MM.1S (cell line): Measurements from ENCODE around the gene ANO2.

Experiments
- DNase-seq: peaks from one replicate; pipeline ENCODE4 v3.0.0-alpha.2; 2015
- H2AFZ ChIP-seq: fragments of 300-600 bp; sonication (generic); 2 replicates; pipeline ENCODE4 v1.6.0; 2016; ENCODE audit warnings: antibody characterized with exemption, low read length
- H3F3A ChIP-seq: fragments of 300-600 bp; sonication (generic); 2 replicates; pipeline ENCODE4 v1.6.1; 2016; ENCODE audit warnings: mild to moderate bottlenecking, antibody characterized with exemption, low read length, moderate library complexity, mixed read lengths; ENCODE audit not compliant: insufficient read depth
- H3K27ac ChIP-seq: fragments of 300-600 bp; sonication (generic); 2 replicates; pipeline ENCODE4 v1.5.1; 2016; ENCODE audit warnings: mild to moderate bottlenecking, low read length
- H3K27me3 ChIP-seq: fragments of 300-600 bp; sonication (generic); replicated peaks from 2 replicates; pipeline ENCODE4 v1.6.0; 2016; ENCODE audit warnings: low read length; ENCODE audit not compliant: insufficient read depth
- H3K36me3 ChIP-seq: fragments of 300-600 bp; sonication (generic); replicated peaks from 2 replicates; pipeline ENCODE4 v1.6.1; 2016; ENCODE audit warnings: mild to moderate bottlenecking, low read length, mixed read lengths; ENCODE audit not compliant: insufficient read depth
- H3K4me1 ChIP-seq: fragments of 300-600 bp; sonication (generic); 2 replicates; pipeline ENCODE4 v1.6.1; 2016; ENCODE audit warnings: low read length, mixed read lengths
- H3K4me2 ChIP-seq: fragments of 300-600 bp; sonication (generic); 2 replicates; pipeline ENCODE4 v1.6.0; 2016; ENCODE audit warnings: low read depth, low read length
- H3K4me3 ChIP-seq: fragments of 300-600 bp; sonication (generic); 2 replicates; pipeline ENCODE4 v1.5.1; 2016; ENCODE audit warnings: low read length, mixed read lengths
- H3K79me2 ChIP-seq: fragments of 300-600 bp; sonication (generic); 2 replicates; pipeline ENCODE4 v1.6.1; 2016; ENCODE audit warnings: mixed run types, low read length, mixed read lengths
- H3K9ac ChIP-seq: fragments of 300-600 bp; sonication (generic); 2 replicates; pipeline ENCODE4 v1.6.1; 2016; ENCODE audit warnings: low read length, mixed read lengths
- H3K9me2 ChIP-seq: fragments of 300-600 bp; sonication (generic); replicated peaks from 2 replicates; pipeline ENCODE4 v1.6.1; 2016; ENCODE audit warnings: mild to moderate bottlenecking, low read length, mixed read lengths; ENCODE audit not compliant: insufficient read depth
- H3K9me3 ChIP-seq: fragments of 300-600 bp; sonication (generic); replicated peaks from 2 replicates; pipeline ENCODE4 v1.6.1; 2016; ENCODE audit warnings: mild to moderate bottlenecking, low read length, mixed read lengths; ENCODE audit not compliant: insufficient read depth
- H4K20me1 ChIP-seq: fragments of 300-600 bp; sonication (generic); 2 replicates; pipeline ENCODE4 v1.6.1; 2016; ENCODE audit warnings: mild to moderate bottlenecking, low read length, moderate library complexity, mixed read lengths; ENCODE audit not compliant: insufficient read depth
- EZH2 ChIP-seq: fragments of 300-600 bp; sonication (generic); optimal IDR thresholded peaks from 2 replicates; pipeline ENCODE3; 2017; ENCODE audit warnings: low read depth, mild to moderate bottlenecking, antibody characterized with exemption, low read length, mixed read lengths
- EZH2phosphoT487 ChIP-seq: fragments of 300-600 bp; sonication (generic); IDR thresholded peaks from 2 replicates; pipeline ENCODE4 v1.6.1; 2018; ENCODE audit warnings: antibody characterized with exemption, low read length
- TF ChIP-seq, protein P1 (sequence below): fragments of 300-600 bp; sonication (generic); IDR thresholded peaks from 2 replicates; pipeline ENCODE4 v1.5.1; 2016; ENCODE audit warnings: antibody characterized with exemption, low read length, mixed read lengths

Gene ANO2

GRCh38 chr12:5923043-5923605 is 21.9 kb downstream of the ANO2 start:
- no peak overlapping the region for H2AFZ ChIP-seq
- TF ChIP-seq, protein P1, sequence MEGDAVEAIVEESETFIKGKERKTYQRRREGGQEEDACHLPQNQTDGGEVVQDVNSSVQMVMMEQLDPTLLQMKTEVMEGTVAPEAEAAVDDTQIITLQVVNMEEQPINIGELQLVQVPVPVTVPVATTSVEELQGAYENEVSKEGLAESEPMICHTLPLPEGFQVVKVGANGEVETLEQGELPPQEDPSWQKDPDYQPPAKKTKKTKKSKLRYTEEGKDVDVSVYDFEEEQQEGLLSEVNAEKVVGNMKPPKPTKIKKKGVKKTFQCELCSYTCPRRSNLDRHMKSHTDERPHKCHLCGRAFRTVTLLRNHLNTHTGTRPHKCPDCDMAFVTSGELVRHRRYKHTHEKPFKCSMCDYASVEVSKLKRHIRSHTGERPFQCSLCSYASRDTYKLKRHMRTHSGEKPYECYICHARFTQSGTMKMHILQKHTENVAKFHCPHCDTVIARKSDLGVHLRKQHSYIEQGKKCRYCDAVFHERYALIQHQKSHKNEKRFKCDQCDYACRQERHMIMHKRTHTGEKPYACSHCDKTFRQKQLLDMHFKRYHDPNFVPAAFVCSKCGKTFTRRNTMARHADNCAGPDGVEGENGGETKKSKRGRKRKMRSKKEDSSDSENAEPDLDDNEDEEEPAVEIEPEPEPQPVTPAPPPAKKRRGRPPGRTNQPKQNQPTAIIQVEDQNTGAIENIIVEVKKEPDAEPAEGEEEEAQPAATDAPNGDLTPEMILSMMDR, result no peak
- TF ChIP-seq EZH2 (no peak), EZH2phosphoT487 (no peak)
- H3K27me3 ChIP-seq, result peaks cover 28% of the 10 kb centered on the region; the same call in 1 of the 2 replicates
- H3K4me3 ChIP-seq, result no peak overlapping the region
- H4K20me1 ChIP-seq, result no peaks in the 10 kb centered on the region
- no peaks in the 10 kb centered on the region for H3K9me3 ChIP-seq
- no peaks in the 10 kb centered on the region for H3K9me2 ChIP-seq
- no peaks in the 10 kb centered on the region for H3K79me2 ChIP-seq
- H3K9ac ChIP-seq, result no peak overlapping the region
- no peak for DNase-seq
- no peak overlapping the region for H3K27ac ChIP-seq
- no peaks in the 10 kb centered on the region for H3K36me3 ChIP-seq
- H3K4me1 ChIP-seq, result no peaks in the 10 kb centered on the region
- no peaks in the 10 kb centered on the region for H3F3A ChIP-seq
- no peak overlapping the region for H3K4me2 ChIP-seq

- H3K4me3 ChIP-seq, result no peak overlapping the region
- no peaks in the 10 kb centered on the region for H3K9me2 ChIP-seq
- H3K27ac ChIP-seq, result no peak overlapping the region
- no peak overlapping the region for H3K4me2 ChIP-seq
- no peak overlapping the region for H3K9ac ChIP-seq
- no peaks in the 10 kb centered on the region for H3K9me3 ChIP-seq
- no peaks in the 10 kb centered on the region for H4K20me1 ChIP-seq
- H3K4me1 ChIP-seq, result no peaks in the 10 kb centered on the region
- H3K36me3 ChIP-seq, result no peaks in the 10 kb centered on the region
- H3K27me3 ChIP-seq, result peaks cover 28% of the 10 kb centered on the region; the same call in 1 of the 2 replicates
- no peak overlapping the region for H2AFZ ChIP-seq
- no peak for DNase-seq
- H3F3A ChIP-seq, result no peaks in the 10 kb centered on the region
- TF ChIP-seq, protein P1, result no peak
- TF ChIP-seq EZH2 (no peak), EZH2phosphoT487 (no peak)
- H3K79me2 ChIP-seq, result no peaks in the 10 kb centered on the region
Measured at GRCh38 chr12:5921966-5922899, 22.8 kb downstream of the ANO2 start.

GRCh38 chr12:5921027-5921909 is 23.8 kb downstream of the ANO2 start:
- Histone ChIP-seq H3K4me2 (no peak overlapping the region), H3F3A (no peaks in the 10 kb centered on the region), H3K4me3 (no peak overlapping the region), H3K9me2 (no peaks in the 10 kb centered on the region), H3K27me3 (peaks cover 28% of the 10 kb centered on the region; the same call in 1 of the 2 replicates), H2AFZ (no peak overlapping the region), H3K27ac (no peak overlapping the region), H3K9ac (no peak overlapping the region), H3K4me1 (no peaks in the 10 kb centered on the region), H3K36me3 (no peaks in the 10 kb centered on the region), H3K79me2 (no peaks in the 10 kb centered on the region), H3K9me3 (no peaks in the 10 kb centered on the region), H4K20me1 (no peaks in the 10 kb centered on the region)
- DNase-seq, result no peak
- TF ChIP-seq, protein P1, result no peak
- TF ChIP-seq EZH2, result no peak
- TF ChIP-seq EZH2phosphoT487, result no peak
